Measurements from ENCODE around the gene TNS1.

Gene TNS1

GRCh38 chr2:217861334-217861877 lies 141.4 kb downstream of the TNS1 start:
- DNase-seq: no peak

GRCh38 chr2:217859926-217860325 lies 142.9 kb downstream of the TNS1 start:
- no peak for DNase-seq

GRCh38 chr2:217858519-217859491 lies 144.0 kb downstream of the TNS1 start:
- no peak for DNase-seq

GRCh38 chr2:217857624-217858506 lies 144.9 kb downstream of the TNS1 start:
- DNase-seq: no peak

GRCh38 chr2:217856871-217857270 lies 145.9 kb downstream of the TNS1 start:
- DNase-seq: no peak

- DNase-seq: no peak
Measured at GRCh38 chr2:217856159-217856558, 146.6 kb downstream of the TNS1 start.

- no peak for DNase-seq
Measured at GRCh38 chr2:217854684-217855420, 147.9 kb downstream of the TNS1 start.

GRCh38 chr2:217853961-217854360 lies 148.8 kb downstream of the TNS1 start:
- no peak for DNase-seq

GRCh38 chr2:217853301-217853881 lies 149.4 kb downstream of the TNS1 start:
- DNase-seq: no peak

GRCh38 chr2:217852555-217853211 lies 150.1 kb downstream of the TNS1 start:
- no peak for DNase-seq

GRCh38 chr2:217851191-217852020 lies 151.4 kb downstream of the TNS1 start:
- no peak for DNase-seq

- no peak for DNase-seq
Measured at GRCh38 chr2:217849154-217849975, 153.4 kb downstream of the TNS1 start.

- no peak for DNase-seq
Measured at GRCh38 chr2:217848351-217848957, 154.3 kb downstream of the TNS1 start.

- no peak for DNase-seq
Measured at GRCh38 chr2:217847552-217848350, 155.0 kb downstream of the TNS1 start.

GRCh38 chr2:217847115-217847514 lies 155.7 kb downstream of the TNS1 start:
- no peak for DNase-seq

- no peak for DNase-seq
Measured at GRCh38 chr2:217846321-217846743, 156.5 kb downstream of the TNS1 start.

- no peak for DNase-seq
Measured at GRCh38 chr2:217845301-217845700, 157.5 kb downstream of the TNS1 start.

- no peak for DNase-seq
Measured at GRCh38 chr2:217844696-217845095, 158.1 kb downstream of the TNS1 start.
